Stimulated activated naive CD4-positive, alpha-beta T cell treated with Interleukin-2 at 50 U/mL for 16 hours (primary cell): Measurements from ENCODE around the gene GOSR2.
"Not testable (repeated sequence)": the region's sequence is repeated elsewhere in the genome, so short reads cannot be mapped to it uniquely, and the experiment has no call there.

Experiments used
- DNase-seq: peaks from one replicate; lab custom pipeline; 2025; lab: John Stamatoyannopoulos, UW

The GOSR2 gene

DNA sequence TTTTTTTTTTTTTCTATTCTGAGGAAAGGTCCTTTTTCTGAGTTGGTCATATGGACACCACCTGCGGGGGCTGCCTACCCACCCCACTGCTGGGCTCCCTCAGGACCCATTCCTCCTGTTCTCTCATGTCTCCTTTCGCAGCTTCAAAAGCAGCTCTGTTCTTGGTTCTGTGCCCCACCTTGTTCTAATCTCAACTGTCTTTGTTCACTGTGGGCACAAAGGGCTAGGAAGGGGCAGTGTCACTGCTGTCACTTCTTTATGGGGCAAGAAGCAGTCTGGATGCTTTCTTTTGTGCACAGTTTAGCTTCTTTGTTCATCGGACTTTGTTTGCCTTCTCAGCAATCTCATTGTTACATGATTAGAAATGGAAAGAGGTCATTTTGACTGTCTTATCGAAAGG lies 7.1 kb downstream of the GOSR2 start:
- DNase-seq, result no peak

GRCh38 chr17:46931596-46931995 lies 8.6 kb downstream of the GOSR2 start:
- no peak for DNase-seq

GRCh38 chr17:46935658-46936266 lies 12.8 kb downstream of the GOSR2 start:
- DNase-seq, result no peak

- DNase-seq, result peak; percentile 57
Measured at GRCh38 chr17:46940692-46941404, 17.9 kb downstream of the GOSR2 start.

- peak; percentile 3 for DNase-seq
Measured at GRCh38 chr17:46942441-46943217, 19.7 kb downstream of the GOSR2 start.

DNA sequence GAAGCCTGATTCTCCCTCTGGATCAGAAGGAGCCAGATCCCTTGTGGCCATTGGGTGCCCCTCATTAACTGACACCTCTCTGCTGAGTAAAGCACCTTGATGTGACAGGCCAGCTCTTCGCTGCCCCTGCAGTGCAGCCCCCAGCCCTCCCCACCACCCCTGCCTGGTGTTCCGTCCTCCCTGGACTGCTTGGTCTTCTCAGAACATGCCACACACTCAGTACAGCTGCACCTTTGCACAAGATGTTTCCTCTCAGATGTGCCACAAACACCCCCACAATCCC lies 20.2 kb downstream of the GOSR2 start:
- DNase-seq, result no peak

- no peak for DNase-seq
Measured at GRCh38 chr17:46943501-46944393, 20.8 kb downstream of the GOSR2 start.

DNA sequence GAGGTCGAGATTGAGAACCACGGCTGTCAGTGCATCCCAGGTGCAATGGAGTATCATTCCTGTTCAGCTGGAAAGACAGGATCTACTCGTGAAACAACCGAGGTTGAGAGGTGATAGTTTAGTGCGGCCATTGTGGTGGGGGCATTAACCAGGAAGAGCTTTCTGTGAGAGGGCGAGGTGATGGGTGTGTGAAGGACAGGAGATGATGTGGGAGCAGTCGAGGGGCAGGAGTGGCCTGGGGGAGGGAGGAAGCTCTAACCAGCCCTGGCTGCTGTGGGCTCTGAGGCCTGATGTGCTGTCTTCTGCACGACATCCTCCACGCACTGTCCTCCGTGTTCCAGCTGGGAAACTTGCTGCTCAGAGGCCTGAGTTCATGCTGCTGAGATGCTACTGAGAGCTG lies 22.0 kb downstream of the GOSR2 start:
- no peak for DNase-seq

DNA sequence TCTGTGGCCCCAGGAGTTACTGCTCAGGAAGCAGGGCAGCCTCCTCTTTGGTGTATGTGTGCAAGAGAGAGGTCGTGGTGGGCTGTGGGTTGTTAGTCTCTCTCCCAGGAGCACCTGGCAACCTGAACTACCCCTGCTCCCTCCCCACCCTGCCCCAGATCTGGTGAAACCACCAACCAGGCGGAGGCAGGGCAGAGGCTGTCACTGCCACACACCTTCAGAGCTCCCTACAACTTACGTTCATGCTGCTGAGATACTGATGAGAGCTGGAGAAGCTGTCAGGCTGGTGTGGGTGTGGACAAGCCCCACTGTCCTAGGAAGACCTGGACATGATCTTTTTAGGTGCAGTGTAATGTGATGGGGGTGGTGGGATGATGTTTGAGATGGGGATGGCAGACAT lies 24.3 kb downstream of the GOSR2 start:
- DNase-seq, result no peak

DNA sequence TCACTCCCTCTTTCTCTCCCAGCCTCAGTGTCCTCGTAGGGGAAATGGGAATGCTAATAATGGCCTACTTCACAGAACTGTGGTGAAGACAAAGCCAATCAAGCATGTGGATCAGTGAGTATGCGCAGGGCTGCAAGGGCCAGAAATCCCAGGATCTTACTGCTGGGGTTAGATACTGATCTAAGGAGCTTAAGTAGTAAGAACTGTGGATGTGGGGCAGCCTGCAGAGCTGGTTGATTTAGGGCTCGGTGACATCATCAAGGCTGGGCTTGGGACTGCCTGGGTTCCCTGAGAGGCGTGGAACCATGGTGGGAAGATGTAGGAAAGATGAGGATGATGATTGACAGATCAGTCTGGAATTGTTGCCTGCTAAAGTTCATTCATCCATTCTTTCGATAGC lies 25.6 kb downstream of the GOSR2 start:
- DNase-seq, result no peak

GRCh38 chr17:46949291-46950174 lies 26.6 kb downstream of the GOSR2 start:
- DNase-seq, result no peak

GRCh38 chr17:46950342-46950996 lies 27.5 kb downstream of the GOSR2 start:
- no peak for DNase-seq

- no peak for DNase-seq
Measured at GRCh38 chr17:46950997-46951621, 28.1 kb downstream of the GOSR2 start.

DNA sequence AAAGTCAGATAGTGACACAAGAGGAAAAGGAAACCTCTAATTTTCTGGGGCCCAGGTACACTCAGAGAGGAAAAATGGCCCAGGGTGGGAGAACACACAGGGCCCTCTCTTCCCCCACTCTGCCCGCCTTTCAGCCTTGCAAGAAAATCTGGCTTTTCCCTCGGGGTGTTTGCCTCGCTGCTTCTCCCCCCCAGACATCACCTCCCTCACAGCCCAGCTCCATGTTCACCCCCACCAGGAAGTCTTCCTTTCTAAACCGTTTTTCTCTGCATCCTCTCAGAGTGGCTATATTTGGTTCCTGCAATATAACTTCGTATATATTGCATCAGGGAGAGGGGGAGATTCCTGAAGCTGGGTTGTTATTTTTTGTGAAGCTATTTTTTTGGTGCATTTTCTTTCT lies 28.7 kb downstream of the GOSR2 start:
- no peak for DNase-seq

GRCh38 chr17:46952115-46952514 lies 29.2 kb downstream of the GOSR2 start:
- no peak for DNase-seq

GRCh38 chr17:46953191-46953590 lies 30.2 kb downstream of the GOSR2 start:
- not testable (repeated sequence) for DNase-seq

GRCh38 chr17:46958041-46958591 lies 35.2 kb downstream of the GOSR2 start:
- no peak for DNase-seq

DNA sequence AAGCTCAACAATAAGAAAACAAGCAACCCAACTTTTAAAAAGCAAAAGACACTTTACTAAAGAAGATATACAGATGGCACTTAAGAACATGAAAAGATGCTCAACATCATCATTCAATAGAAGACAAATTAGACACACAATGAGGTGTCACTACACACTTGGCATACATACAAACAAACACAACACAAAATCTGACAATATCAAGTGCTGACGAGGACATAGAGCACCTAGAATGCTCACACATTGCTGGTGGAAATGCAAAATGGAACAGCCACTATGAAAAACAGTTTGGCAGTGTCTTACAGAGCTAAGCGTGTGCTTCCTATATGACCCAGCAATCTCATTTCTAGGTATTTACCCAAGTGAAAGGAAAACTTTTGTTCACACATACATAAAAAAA lies 37.2 kb downstream of the GOSR2 start:
- no peak for DNase-seq

DNA sequence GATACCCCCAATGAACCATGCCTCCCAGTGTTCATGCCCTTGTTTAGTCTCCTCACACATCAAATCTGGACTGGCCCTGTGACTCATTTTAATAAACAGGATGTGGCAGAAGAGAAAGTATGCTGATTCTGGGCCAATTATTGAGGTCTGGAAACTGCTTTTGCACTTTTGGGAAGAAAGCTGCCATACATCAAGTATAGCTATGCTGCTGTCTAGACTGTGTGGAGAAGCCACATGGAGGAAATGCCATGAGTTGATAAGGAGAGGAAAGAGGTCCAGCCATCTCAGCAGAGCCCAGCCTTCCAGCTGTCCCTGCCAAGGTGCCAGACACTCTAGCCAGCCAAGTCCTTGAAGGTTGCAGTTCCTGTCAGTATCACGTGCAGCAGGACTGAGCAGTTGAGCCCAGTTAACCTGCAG lies 39.4 kb downstream of the GOSR2 start:
- no peak for DNase-seq

GRCh38 chr17:46963571-46963970 lies 40.6 kb downstream of the GOSR2 start:
- DNase-seq, result no peak
